GM18517 (cell line): ENCODE results near the gene CTXN1.
"Not testable (repeated sequence)": the region's sequence is repeated elsewhere in the genome, so short reads cannot be mapped to it uniquely, and the experiment has no call there.

Experiments used
- ATAC-seq: cut with Tn5 transposase; IDR thresholded peaks from one replicate; pipeline ENCODE4 v1.9.1; 2021; ENCODE audit warnings: mild to moderate bottlenecking, moderate library complexity; ENCODE audit not compliant: unreplicated experiment

CTXN1 gene

DNA sequence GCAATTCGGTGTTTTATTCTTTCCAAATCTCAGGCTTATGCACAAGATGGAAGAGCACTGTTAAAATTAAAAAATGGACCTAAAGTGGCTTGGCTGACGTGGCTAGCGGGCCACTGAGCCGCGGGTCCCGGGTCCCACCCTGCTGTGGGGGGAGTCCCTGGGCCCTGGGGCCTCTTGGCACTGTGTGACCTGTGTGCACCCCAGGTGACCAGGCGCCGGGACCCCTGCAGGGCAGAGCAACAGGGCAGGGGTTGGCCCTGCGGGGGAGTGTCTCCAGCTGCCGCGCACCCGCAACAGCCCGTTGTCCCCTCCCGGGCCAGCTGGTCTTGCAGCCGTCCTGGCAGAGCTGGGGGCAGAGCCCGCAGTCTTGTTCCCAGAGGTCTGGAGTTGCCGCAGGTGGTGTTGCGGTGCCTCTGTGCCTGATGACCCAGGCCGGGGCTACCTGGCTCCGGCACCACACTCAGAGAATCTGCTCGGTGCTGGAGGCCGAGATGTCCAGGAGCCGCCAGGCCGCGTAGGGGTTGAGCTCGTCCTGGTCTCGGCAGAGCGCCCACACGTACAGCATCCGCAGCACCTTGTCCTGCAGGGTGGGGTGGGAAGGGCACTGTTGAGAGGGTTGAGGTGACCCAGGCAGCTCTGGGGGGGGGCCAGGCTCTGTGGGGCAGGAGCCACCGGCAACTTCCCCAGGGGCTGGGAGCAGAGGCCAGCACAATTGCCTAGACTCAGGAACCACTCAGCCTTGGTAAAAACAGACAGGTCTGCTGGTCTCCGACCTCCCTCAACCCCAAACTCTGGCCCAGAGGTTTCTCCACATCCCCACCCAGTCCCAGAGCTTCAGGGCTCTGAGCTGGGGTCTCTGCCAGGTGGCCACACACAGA is 1.0 kb upstream of the CTXN1 start:
- no peak for ATAC-seq

DNA sequence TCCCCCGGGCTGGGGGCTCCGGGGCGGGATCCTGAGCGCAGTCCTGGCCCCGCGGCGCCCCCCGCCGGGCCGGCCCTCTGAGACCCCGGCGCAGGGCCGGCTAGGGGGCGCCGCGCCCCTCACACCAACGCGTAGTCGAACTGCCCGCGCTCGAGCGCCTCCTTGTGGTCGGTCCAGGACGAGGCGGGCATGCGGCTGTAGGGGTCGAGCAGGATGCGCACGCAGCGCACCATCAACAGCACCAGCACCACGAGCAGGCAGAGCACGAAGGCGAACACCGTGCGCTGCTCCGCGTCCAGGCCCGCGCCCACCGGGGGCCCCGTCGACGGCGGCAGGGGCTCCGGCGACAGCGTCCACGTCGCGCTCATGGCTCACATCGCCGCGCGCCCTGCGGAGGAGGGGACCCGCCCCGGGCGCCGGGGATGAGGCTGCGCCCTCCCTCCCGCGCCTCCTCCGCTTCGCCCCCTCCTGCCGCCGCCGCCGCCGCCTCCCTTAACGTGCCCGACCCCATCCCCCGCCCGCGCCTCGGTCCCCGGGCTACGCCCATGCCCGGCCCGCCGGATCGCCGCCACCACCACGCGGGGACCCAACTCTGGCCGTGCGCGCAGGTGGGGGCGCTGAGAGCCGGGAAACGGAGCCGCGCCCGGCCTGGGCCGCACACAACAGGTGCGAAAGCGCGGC is 624 bp downstream of the CTXN1 start:
- ATAC-seq, result no peak

DNA sequence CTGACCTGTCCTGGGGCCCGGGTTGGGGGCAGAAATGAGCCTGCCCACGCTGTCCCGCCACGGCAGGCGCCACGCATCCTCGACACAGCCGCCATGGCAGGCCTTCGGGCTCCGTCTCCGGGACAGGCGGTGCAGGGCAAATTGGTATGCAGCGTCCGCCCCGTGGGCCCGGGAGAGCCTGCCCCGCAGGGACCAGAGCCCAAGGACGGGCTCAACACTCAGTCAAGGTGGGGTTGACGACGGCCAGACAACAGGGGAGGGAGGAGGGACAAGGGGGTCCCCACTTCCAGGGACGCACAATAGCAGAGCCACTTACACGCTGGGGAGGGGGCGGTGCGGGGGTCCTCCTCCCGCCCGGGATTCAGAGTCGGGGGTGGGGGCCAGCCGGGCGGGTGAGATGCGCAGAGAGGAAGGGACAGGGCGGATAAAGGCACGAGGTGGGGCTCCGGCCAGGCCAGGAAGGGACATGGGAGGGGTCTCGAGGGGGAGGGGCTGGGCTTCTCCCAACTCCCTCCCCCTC is 1.2 kb downstream of the CTXN1 start:
- no peak for ATAC-seq

DNA sequence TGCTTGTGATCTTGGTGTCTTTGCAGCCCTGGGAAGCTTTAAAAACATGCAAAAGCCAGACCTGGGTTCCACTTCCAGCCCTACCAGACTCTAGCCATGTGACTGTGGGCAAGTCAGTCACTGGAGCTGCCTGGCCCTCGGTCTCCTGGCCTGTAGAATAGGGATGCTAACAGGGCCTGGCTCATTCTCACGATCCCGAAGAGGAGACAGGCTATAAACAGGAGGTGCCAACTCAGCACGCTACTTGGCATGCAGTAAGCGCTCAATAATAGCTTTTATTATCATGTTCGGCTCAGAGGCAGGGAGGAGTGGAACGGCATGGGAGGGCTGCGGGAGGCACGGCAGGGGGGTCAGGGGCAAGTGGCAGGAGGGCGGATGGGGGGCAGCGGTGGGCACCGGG is 1.7 kb downstream of the CTXN1 start:
- ATAC-seq, result no peak

DNA sequence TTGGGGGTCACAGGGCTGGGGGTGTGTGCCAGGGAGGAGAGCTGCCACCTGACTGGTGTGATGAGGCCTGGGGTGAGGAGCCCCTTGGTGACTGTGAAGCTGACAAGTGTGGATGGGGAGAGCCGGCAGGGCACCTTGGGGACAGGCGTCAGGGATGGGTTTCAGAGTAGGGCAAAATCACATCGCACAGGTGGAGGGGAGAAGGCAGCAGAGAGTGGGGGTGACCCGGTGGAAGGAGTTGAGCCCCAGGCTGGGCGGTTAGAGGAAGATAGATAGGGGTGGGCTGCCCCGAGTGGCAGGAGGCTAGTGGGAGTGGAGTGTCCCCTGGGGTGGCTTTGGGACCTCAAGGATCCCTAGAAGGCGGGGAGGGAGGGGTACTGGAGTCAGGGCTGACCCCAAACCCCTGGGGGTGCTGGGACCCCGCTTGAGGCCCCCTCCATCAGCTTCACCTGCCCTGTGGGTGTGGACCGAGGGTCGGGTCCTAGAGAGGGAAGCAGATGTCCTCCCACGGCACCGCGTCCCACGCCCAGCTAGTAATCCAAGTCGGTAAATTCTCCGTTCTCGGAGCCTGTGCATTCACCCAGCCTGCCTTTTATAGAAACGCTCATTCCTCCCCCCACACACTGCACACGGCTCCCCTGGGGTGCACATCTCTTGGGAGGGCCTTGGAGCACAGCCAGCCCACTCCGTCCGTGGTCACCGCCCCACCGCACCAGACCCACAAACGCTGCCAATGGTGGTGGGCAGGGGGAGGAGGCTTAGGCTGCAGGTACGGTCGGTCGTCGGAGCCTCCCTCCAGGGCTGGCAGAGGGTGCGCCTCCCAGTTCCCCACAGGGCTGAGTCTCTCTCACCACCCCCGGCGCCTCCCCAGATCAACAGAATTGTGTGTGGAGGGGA is 2.4 kb downstream of the CTXN1 start:
- no peak for ATAC-seq

DNA sequence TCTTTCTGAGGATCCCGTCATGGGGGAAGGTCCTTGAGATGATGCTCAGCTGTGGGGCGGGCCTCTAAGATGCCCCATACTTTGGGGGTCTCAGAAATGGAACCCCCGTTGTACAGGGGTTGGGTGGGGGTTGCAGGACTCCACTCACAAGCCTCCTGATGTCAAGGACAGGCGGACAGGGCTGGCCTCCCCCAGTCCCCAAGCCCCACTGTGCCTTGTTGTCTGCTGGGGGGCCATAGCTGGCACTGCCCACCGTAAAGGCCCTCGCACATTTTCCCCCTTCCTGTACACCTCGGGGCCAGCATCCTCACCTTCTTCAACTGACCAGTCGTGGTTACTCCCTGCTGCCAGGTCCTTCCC is 3.1 kb downstream of the CTXN1 start:
- no peak for ATAC-seq

DNA sequence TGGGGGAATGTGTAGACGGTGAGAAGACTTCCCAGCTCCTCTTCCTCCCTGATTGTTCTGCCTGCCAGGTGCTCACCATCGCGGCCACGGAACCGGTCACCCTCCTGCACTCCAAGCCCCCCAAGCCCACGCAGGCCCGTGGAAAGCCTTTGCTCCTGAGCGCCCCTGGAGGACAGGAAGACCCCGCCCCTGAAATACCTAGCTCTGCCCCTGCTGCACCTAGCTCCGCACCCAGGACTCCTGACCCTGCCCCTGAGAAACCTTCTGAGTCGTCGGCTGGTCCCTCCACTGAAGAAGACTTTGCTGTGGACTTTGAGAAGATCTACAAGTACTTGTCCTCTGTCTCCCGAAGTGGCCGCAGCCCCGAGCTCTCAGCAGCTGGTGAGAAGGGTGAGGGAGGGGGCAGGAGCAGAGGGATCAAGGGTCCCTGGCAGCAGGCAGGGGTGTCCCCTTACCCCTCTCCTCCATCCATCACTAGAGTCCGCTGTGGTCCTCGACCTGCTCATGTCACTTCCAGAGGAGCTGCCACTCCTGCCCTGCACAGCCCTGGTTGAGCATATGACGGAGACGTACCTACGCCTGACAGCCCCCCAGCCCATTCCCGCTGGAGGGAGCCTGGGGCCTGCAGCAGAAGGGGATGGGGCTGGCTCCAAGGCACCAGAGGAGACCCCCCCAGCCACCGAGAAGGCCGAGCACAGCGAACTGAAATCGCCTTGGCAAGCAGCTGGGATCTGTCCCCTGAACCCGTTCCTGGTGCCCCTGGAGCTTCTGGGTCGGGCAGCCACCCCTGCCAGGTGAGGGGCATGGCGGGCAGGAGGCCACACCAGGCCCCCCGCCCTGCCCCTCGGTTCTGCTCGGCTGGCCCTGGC is 3.7 kb downstream of the CTXN1 start:
- no peak for ATAC-seq

DNA sequence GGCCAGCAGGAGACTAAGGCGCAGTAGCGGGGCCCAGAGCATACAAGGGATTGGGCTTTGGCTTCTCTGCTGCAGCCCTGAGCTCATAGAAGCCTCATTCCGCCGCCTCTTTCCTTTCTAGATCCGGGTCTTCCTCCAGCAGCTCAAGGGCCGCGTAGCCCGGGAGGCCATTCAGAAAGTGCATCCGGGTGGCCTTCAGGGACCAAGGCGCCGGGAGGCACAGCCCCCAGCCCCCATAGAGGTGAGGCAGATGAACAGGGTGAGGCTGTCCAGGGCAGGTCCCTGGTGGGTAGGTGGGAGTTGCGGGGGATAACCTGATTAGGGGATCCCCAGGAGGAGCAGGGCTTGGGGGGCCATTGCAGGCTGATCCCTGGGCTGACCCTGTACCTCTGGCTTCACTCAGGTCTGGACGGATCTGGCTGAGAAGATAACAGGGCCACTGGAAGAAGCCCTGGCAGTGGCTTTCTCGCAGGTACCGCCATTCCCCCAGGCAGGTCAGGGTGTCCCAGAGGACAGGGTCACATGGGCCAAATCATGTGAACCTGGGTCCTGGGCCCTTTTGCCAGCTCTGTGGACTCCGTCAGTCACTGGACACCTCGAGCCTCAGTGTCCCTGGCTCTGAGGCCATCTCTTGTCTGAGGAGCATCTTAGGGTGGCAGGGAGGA is 4.5 kb downstream of the CTXN1 start:
- no peak for ATAC-seq

DNA sequence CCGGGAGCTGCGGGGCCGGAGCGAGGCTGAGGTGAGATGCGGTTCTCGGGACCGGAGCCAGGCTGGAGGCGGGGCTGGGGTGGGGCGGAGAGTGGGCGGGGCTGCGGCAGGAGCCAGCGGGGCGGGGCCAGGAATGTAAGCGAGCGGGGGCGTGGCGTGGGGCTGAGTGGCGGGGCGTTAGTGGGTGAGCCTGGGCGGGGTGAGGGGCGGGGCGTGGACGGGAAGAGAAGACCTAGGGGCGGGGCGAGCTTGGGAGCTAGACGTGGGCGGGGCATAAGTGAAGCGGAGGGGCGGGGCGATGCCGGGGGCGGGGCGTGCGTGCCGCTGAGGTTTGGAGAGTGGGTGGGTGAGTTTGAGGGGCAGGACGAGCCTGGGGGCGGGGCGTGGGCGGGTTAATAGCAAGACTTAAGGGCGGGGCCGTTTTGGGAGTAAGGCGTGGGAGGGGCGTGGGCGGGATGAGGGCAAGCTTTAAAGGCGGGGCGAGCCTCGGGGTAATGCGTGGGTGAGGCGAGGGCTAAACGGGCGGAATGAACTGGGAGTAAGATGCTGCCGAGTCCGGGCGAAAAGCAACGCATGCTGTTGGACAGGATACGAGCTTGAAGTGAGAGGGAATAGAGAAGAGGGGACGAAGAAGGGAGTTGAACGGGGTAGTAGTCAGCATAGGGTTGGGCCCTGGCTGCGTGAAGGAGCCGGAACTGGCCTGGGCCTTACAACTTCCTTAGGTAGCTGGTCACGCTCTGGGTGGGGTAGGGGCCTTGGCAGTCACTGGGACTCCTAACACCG is 5.2 kb downstream of the CTXN1 start:
- peak; percentile 41 for ATAC-seq

DNA sequence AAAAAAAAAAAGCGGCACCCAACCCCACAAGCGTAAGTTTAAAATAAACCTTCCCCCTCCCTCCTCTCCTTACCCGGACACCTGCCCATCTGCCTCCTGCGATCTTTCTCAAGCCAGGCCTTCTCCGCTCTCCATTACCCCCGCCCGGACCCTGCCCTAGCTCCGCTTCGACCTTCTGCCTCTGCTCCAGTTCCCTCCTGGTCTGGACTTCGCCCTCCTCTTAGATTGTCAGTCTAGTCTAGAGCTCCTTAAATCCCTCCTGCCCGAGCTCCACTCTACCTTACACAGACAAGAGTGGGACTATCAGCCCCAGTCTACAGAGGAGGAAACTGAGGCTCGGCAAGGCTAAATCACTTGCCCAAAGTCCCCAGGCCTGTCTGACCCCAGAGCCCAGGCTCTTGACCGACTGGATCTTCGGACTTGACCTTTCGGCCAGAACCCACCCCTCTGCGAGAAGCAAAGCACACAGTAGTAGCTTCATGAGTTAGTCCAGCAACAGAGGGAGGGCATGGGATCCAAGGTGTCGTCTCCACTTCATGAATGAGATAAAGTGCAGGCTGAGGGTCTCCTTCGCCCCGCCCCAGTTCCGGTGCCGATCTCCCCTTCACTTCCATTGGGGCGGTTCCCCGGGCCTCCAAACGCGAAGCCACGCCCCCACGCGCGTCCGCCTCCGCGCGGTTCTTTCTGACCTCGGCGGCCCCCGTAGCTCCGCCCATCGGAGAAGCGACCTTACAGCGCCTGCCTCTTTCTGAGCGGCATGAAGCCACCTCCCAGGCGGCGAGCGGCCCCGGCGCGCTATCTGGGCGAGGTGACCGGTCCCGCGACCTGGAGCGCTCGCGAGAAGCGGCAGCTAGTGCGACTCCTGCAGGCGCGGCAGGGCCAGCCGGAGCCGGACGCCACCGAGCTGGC is 6.1 kb downstream of the CTXN1 start, which contains the start of gene SNAPC2:
Gene SNAPC2, plus strand, starts transcription at position 729 of the 909 bp plus-strand sequence. Its CDS starts 29 bp downstream, at position 758.
- peak; percentile 60 for ATAC-seq

DNA sequence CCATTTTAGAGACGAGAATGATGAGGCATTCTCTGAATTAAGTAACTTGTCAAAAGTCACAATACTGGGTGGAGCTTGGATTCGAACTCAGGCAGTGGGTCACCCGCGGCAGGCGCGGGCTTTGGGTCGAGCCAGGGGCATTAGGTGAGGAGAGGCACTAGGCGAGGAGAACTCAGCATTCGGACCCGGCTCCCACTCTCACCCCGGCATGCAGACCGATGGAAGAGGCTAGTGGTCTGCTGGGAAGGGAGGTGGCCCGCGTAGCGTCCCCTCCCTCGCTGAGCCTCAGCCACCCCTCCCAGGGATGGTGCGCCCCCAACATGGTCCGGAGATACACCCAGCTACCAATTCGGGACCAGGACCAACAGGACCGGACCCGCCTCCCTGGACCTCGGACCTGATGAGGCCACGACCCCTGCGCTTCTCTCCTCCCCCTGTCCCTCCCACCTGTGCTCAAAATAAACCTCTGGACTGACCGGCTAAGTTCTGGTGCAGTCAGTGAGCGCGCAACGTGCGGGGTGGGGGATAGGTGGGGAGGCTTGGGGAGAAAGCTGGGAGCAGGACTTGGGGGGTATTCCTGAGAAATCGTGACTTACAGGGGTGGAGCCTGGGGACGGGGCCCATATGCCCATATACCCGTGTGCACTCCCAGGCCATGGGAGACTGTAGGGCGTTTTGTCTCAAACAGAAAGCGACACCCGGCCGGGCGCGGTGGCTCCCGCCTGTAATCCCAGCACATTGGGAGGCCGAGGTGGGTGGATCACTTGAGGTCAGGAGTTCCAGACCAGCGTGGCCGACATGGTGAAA is 7.1 kb downstream of the CTXN1 start:
- no peak for ATAC-seq

DNA sequence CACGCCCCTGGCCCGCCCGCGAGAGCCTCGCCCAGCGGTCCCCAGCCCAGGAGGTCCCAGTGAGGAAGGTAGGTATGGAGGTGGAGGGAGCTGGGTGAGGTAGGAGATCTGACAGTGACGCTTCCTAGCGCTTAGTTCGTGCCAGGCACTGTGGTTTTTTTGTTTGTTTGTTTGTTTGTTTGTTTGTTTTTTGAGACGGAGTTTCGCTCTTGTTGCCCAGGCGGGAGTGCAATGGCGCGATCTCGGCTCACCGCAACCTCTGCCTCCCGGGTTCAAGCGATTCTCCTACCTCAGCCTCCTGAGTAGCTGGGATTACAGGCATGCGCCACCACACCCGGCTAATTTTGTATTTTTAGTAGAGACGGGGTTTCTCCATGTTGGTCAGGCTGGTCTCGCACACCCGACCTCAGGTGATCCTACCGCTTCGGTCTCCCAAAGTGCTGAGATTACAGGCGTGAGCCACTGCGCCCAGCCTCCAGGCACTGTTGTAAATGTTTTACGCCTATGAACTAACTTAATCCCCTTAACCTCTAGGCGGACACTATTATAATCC is 7.8 kb downstream of the CTXN1 start:
- ATAC-seq, result not testable (repeated sequence)

DNA sequence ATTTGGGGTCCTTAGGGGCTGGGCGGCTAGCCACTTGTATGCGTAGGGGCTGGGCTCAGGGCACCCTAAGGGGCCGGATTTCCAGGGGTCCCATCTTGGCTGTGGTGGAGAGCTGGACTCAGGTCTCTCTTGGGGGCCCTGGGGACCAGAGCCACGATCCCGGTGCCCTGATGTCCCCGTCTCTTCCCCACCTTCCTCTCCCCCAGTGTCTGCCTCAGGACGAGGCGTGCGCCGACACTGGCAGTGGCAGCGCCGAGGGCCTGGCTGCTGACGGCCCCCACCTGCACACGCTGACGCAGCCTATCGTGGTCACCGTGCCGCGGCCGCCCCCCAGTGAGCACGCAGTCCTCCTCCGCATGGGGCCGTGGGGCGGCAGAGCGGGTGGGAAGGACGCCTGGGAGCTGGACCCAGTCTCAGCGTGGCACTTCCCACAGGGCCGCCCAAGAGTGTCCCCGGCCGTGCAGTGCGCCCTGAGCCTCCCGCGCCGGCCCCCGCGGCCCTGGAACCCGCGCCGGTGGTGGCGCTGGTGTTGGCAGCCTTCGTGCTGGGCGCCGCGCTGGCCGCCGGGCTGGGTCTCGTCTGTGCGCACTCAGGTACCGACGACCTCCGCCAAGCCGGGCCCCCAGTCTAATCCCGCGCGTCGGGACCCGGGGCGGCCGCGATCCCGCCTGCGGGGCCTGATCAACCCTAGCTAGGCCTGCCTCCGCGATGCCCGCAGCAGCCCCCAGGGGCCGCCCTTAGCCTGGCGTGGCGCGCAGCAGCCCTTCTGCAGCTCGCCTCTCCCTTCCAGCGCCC is 8.5 kb downstream of the CTXN1 start:
- ATAC-seq, result no peak

DNA sequence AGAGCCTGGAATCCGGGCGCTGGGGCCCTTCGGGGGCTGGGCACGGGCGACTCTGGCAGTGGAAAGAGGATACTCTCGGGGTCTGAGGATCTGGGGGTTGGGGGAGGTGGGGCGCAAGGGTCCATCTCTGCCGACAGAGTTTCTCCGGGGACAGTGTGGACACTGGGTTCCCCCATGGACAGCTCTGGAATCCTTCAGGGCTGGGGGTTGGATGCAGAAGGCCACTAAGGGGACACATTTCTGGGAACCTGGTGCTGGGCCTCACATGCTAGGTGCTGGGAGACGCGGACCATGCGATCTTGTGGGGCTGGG is 9.0 kb downstream of the CTXN1 start:
- no peak for ATAC-seq

DNA sequence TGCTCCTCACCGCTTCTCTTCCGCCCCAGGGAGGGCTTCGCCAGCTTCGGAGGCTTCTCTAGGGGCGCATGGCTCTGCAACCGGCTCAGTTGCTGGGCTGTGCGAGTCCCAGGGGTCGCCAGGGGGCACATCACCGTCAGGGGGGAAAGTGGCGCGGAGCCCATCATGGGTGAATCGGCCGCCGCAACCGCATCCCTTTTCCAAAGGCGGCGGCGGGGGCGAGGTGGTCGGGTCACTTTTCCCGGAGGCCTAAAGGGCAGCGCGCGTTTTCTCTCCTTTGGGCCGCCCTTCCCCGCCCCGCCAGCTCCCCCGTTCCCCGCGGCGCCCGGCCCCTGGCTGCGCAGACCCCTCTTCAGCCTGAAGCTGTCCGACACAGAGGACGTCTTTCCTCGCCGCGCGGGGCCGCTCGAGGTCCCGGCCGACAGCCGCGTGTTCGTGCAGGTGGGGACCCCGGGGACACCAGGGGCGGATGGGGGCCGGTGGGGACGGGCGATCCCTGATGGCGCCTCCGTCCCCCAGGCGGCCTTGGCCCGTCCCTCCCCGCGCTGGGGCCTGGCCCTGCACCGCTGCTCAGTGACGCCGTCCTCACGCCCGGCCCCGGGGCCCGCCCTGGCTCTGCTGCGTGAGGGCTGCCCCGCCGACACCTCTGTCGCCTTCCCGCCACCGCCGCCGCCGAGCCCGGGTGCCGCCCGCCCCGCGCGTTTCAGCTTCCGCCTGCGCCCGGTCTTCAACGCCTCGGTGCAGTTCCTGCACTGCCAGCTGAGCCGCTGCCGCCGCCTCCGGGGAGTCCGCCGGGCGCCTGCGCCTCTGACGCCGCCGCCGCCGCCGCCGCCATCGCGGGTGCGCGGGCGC is 9.6 kb downstream of the CTXN1 start:
- no peak for ATAC-seq
